GM12891 (cell line): ENCODE results near the gene CSNK1E.

ENCODE experiments used
- DNase-seq: peaks from one replicate; pipeline ENCODE4 v3.0.0; 2011; ENCODE audit warnings: low spot score; ENCODE audit not compliant: insufficient read length
- FAIRE-seq: peaks from 2 replicates; lab custom pipeline; 2011; peaks lifted over from hg19 to GRCh38; lab: Jason Lieb, UNC
- PAX5 ChIP-seq: IDR thresholded peaks from 2 replicates; pipeline ENCODE4 v1.6.1; 2011; ENCODE audit warnings: low read length, moderate library complexity, mild to moderate bottlenecking; ENCODE audit not compliant: insufficient read depth, severe bottlenecking
- POLR2A ChIP-seq: IDR thresholded peaks from 2 replicates; pipeline ENCODE4 v1.6.1; 2011; ENCODE audit warnings: low read depth, low read length, control low read depth
- POLR2AphosphoS5 ChIP-seq: IDR thresholded peaks from 2 replicates; pipeline ENCODE4 v1.6.1; 2011; ENCODE audit warnings: low read depth, low read length, control low read depth
- POU2F2 ChIP-seq: IDR thresholded peaks from 2 replicates; pipeline ENCODE4 v1.6.1; 2011; ENCODE audit warnings: low read depth, mild to moderate bottlenecking, control low read depth, low read length, moderate library complexity
- SPI1 ChIP-seq: IDR thresholded peaks from 2 replicates; pipeline ENCODE4 v1.6.1; 2011; ENCODE audit warnings: low read depth, low read length, control low read depth
- TAF1 ChIP-seq: IDR thresholded peaks from 2 replicates; pipeline ENCODE4 v1.6.1; 2011; ENCODE audit warnings: low read depth, low read length, control low read depth

Gene CSNK1E

GRCh38 chr22:38250643-38251340 lies 66.4 kb downstream of the CSNK1E start:
- DNase-seq (no peak), FAIRE-seq (no peak)
- TF ChIP-seq POLR2A, result no peak

GRCh38 chr22:38249803-38250642 lies 67.2 kb downstream of the CSNK1E start:
- no peak for TF ChIP-seq PAX5
- TF ChIP-seq SPI1, result no peak
- no peak for TF ChIP-seq POLR2A
- TF ChIP-seq TAF1, result no peak
- TF ChIP-seq POU2F2, result no peak
- TF ChIP-seq POLR2AphosphoS5, result no peak
- DNase-seq, result no peak
- no peak for FAIRE-seq

GRCh38 chr22:38249301-38249700 lies 67.9 kb downstream of the CSNK1E start:
- TF ChIP-seq PAX5 (no peak), TAF1 (no peak), SPI1 (no peak)
- DNase-seq (no peak), FAIRE-seq (no peak)

- FAIRE-seq (no peak), DNase-seq (no peak)
- TF ChIP-seq POLR2AphosphoS5 (no peak), POU2F2 (no peak), SPI1 (no peak), POLR2A (no peak)
These were observed 69.0 kb downstream of the CSNK1E start for GRCh38 chr22:38248280-38248679.

GRCh38 chr22:38247713-38248112 lies 69.5 kb downstream of the CSNK1E start:
- TF ChIP-seq PAX5 (no peak), POLR2AphosphoS5 (no peak), SPI1 (no peak), POLR2A (no peak), POU2F2 (no peak), TAF1 (no peak)
- FAIRE-seq (no peak), DNase-seq (no peak)

- no peak for FAIRE-seq
- no peak for DNase-seq
- TF ChIP-seq PAX5 (no peak), TAF1 (no peak), POLR2A (no peak)
These were observed 70.5 kb downstream of the CSNK1E start for GRCh38 chr22:38246692-38247091.

- DNase-seq (no peak), FAIRE-seq (no peak)
- TF ChIP-seq POU2F2 (no peak), POLR2AphosphoS5 (no peak), SPI1 (no peak), PAX5 (no peak), POLR2A (no peak), TAF1 (no peak)
These were observed 71.1 kb downstream of the CSNK1E start for GRCh38 chr22:38246046-38246658.

- DNase-seq (no peak), FAIRE-seq (peak; percentile 28)
- TF ChIP-seq SPI1 (no peak), TAF1 (no peak), POLR2AphosphoS5 (no peak), POLR2A (no peak), PAX5 (no peak), POU2F2 (no peak)
These were observed 73.1 kb downstream of the CSNK1E start for GRCh38 chr22:38244106-38244505.

- FAIRE-seq (no peak), DNase-seq (no peak)
- TF ChIP-seq SPI1 (no peak), POLR2AphosphoS5 (no peak), PAX5 (no peak), TAF1 (no peak), POU2F2 (no peak), POLR2A (no peak)
These were observed 74.0 kb downstream of the CSNK1E start for GRCh38 chr22:38243007-38243765.
